Upper lobe of left lung (tissue), 4 donors: ENCODE results near the gene ST3GAL3.

Experiments used
- POLR2A ChIP-seq, 4 donors: fragments of 450-650 bp; IDR thresholded peaks; one replicate each; pipeline ENCODE4 v1.5.1; 2016 to 2017; ENCODE audit warnings: antibody characterized with exemption in 4 of 4, mild to moderate bottlenecking in 2 of 4
- TF ChIP-seq, protein P1 (sequence below), 6 experiments: fragments of 450-650 bp in 4 of 6; fragments of 200-600 bp in 2 of 6; sonication (generic) in 2 of 6; IDR thresholded peaks; one replicate each; pipeline ENCODE4 v1.5.1; 2016 to 2019; ENCODE audit warnings: antibody characterized with exemption in 6 of 6

DNA sequence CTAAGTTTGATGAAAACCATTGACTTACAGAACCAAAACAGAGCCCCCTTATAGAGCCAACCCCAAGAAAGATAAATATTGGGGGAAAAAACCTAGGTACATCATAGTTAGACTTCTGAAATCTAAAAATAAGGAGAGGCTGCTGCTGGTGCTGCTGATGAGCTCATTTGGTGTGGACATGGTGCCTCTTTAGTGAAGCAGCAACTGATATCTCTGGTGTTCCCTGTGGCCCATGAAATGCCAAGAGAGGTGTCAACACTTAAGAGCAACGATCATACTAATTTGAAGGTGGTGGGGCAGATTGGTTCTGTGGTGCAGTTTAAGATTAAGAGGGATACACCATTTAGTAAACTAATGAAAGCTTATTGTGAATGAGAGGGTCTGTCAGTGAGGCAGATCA lies 35.9 kb downstream of the ST3GAL3 start:
- TF ChIP-seq, protein P1, sequence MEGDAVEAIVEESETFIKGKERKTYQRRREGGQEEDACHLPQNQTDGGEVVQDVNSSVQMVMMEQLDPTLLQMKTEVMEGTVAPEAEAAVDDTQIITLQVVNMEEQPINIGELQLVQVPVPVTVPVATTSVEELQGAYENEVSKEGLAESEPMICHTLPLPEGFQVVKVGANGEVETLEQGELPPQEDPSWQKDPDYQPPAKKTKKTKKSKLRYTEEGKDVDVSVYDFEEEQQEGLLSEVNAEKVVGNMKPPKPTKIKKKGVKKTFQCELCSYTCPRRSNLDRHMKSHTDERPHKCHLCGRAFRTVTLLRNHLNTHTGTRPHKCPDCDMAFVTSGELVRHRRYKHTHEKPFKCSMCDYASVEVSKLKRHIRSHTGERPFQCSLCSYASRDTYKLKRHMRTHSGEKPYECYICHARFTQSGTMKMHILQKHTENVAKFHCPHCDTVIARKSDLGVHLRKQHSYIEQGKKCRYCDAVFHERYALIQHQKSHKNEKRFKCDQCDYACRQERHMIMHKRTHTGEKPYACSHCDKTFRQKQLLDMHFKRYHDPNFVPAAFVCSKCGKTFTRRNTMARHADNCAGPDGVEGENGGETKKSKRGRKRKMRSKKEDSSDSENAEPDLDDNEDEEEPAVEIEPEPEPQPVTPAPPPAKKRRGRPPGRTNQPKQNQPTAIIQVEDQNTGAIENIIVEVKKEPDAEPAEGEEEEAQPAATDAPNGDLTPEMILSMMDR (IDR thresholded peaks at IDR 0.05) = no peak
- no peak for TF ChIP-seq POLR2A (IDR thresholded peaks at IDR 0.05)
